Esophagus muscularis mucosa (tissue), 4 donors: ENCODE data around the gene MAP7.

ENCODE experiments used
- EP300 ChIP-seq: sonication (generic); formaldehyde crosslinking; IDR thresholded peaks from one replicate; pipeline ENCODE4 v1.6.1; 2017; ENCODE audit warnings: antibody characterized with exemption
- POLR2A ChIP-seq: fragments of 450-650 bp; IDR thresholded peaks from one replicate; pipeline ENCODE4 v1.6.1; 2017; ENCODE audit warnings: antibody characterized with exemption, moderate library complexity, mild to moderate bottlenecking, low read depth
- POLR2AphosphoS5 ChIP-seq, 2 donors: sonication (generic); formaldehyde crosslinking; IDR thresholded peaks; one replicate each; pipeline ENCODE4 v1.6.1; 2017; ENCODE audit warnings: antibody characterized with exemption in 2 of 2
- TF ChIP-seq, protein P1 (sequence below), 3 experiments: fragments of 200-600 bp in 2 of 3; fragments of 450-650 bp in 1 of 3; sonication (generic) in 2 of 3; IDR thresholded peaks; one replicate each; pipeline ENCODE4 v1.5.1; 2017 to 2019; ENCODE audit warnings: antibody characterized with exemption in 3 of 3, mild to moderate bottlenecking in 2 of 3, moderate library complexity in 1 of 3

DNA sequence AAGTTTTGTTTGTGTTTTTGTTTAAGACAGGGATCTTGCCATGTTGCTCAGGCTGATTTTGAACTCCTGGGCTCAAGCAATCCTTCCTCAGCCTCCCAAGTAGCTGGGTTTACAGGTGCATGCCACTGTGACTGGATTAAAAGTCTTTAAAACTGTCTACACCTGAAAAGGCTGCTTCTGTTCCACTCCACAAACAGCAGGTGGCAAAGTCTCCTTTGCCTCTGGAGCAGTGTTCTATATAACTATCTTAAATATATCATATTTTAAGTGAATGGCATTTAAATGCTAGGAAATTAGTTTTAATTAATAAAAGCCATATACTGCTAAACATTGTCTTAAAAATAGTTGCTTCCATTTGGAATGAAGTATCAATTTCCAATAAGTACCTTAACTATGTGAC lies 171.3 kb downstream of the MAP7 start:
- TF ChIP-seq, protein P1, sequence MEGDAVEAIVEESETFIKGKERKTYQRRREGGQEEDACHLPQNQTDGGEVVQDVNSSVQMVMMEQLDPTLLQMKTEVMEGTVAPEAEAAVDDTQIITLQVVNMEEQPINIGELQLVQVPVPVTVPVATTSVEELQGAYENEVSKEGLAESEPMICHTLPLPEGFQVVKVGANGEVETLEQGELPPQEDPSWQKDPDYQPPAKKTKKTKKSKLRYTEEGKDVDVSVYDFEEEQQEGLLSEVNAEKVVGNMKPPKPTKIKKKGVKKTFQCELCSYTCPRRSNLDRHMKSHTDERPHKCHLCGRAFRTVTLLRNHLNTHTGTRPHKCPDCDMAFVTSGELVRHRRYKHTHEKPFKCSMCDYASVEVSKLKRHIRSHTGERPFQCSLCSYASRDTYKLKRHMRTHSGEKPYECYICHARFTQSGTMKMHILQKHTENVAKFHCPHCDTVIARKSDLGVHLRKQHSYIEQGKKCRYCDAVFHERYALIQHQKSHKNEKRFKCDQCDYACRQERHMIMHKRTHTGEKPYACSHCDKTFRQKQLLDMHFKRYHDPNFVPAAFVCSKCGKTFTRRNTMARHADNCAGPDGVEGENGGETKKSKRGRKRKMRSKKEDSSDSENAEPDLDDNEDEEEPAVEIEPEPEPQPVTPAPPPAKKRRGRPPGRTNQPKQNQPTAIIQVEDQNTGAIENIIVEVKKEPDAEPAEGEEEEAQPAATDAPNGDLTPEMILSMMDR (IDR thresholded peaks at IDR 0.05) = no peak
- TF ChIP-seq POLR2AphosphoS5 (IDR thresholded peaks at IDR 0.05) (no peak), POLR2A (no peak), EP300 (no peak)
